Upper lobe of left lung (tissue), 6 donors: ENCODE data around the gene XXYLT1. TPM values are rescaled to one million over a fixed set of nuclear protein-coding genes. Genes with fewer than 3 reads are reported as not detected.

Experiments
- ATAC-seq, 2 donors: fragments of 200-7000 bp; cut with Tn5 transposase; one replicate each; pipeline ENCODE4 v1.9.1; 2022; ENCODE audit warnings: mild to moderate bottlenecking in 2 of 2, moderate library complexity in 2 of 2; ENCODE audit not compliant: low FRiP score in 2 of 2
- DNase-seq, 2 donors: peaks; one replicate each; pipeline ENCODE4 v3.0.0-alpha.2; 2019 to 2020
- H3K27ac ChIP-seq, 4 donors: fragments of 200-600 bp; sonication (generic); one replicate each; pipeline ENCODE4 v1.5.1; 2016 to 2019
- H3K27me3 ChIP-seq, 4 donors: fragments of 200-600 bp; sonication (generic); one replicate each; pipeline ENCODE4 v1.5.1; 2017 to 2019
- H3K36me3 ChIP-seq, 4 donors: fragments of 200-600 bp; sonication (generic); one replicate each; pipeline ENCODE4 v1.5.1; 2016 to 2019
- H3K4me1 ChIP-seq, 4 donors: fragments of 200-600 bp; sonication (generic); one replicate each; pipeline ENCODE4 v1.5.1; 2018 to 2019
- H3K4me3 ChIP-seq, 4 donors: fragments of 200-600 bp; sonication (generic); one replicate each; pipeline ENCODE4 v1.5.1; 2017 to 2019; ENCODE audit warnings: mild to moderate bottlenecking in 2 of 4, moderate library complexity in 1 of 4
- H3K9me3 ChIP-seq, 4 donors: fragments of 200-600 bp; sonication (generic); one replicate each; pipeline ENCODE4 v1.5.1; 2018 to 2019
- CTCF ChIP-seq, 6 experiments: fragments of 450-650 bp in 4 of 6; fragments of 200-600 bp in 2 of 6; sonication (generic) in 2 of 6; IDR thresholded peaks; one replicate each; pipeline ENCODE4 v1.5.1; 2016 to 2019; ENCODE audit warnings: antibody characterized with exemption in 6 of 6
- EP300 ChIP-seq, 4 donors: sonication (generic); formaldehyde crosslinking; IDR thresholded peaks; one replicate each; pipeline ENCODE4 v1.5.1; 2017; ENCODE audit warnings: antibody characterized with exemption in 4 of 4, control low read depth in 2 of 4
- POLR2A ChIP-seq, 4 donors: fragments of 450-650 bp; IDR thresholded peaks; one replicate each; pipeline ENCODE4 v1.5.1; 2016 to 2017; ENCODE audit warnings: antibody characterized with exemption in 4 of 4, mild to moderate bottlenecking in 2 of 4
- POLR2AphosphoS5 ChIP-seq, 2 donors: sonication (generic); formaldehyde crosslinking; IDR thresholded peaks; one replicate each; pipeline ENCODE4 v1.5.1; 2017; ENCODE audit warnings: antibody characterized with exemption in 2 of 2
- WGBS, 2 donors: methylation state at CpG; one replicate each; pipeline ENCODE4 v1.1.5; 2017 to 2018; 5-methylcytosine and 5-hydroxymethylcytosine counted together
- total RNA-seq, 6 donors: library from RNA; depleted of rRNA in 4 of 6; stranded (reverse); fragments of >200 nt in 4 of 6; gene quantifications; one replicate each; pipeline versions ENCODE4 v1.1.0 to v1.2.1, GENCODE V29; 2016 to 2021
- donor health status: DM: no; HTN: no; CAD: no; lungs with moderate emphysema.
- donor health status: DM: no; HTN: yes; CAD: no; lungs with severe emphysema.

XXYLT1 gene
- total RNA-seq, 6 donors from 2014 or later = 6.3 to 9.6 (median 8.6) TPM

- DNase-seq (no peak), ATAC-seq (no peak)
- TF ChIP-seq POLR2AphosphoS5 (IDR thresholded peaks at IDR 0.05) (no peak), CTCF (IDR thresholded peaks at IDR 0.05) (no peak)
- H3K4me3 ChIP-seq = no peak overlapping the region
- H3K4me1 ChIP-seq = no peaks in the 10 kb centered on the region
- peaks cover 0 to 7% (median 4%) of the 10 kb centered on the region in 4 donors for H3K9me3 ChIP-seq
- WGBS, 2 donors = 96 to 100% methylated on average over 4 of the region's 4 CpGs
- no peaks in the 10 kb centered on the region for H3K36me3 ChIP-seq
- H3K27me3 ChIP-seq = no peaks in the 10 kb centered on the region
- H3K27ac ChIP-seq = no peak overlapping the region
Observed at GRCh38 chr3:195139876-195140240, 131.1 kb downstream of the XXYLT1 start.

DNA sequence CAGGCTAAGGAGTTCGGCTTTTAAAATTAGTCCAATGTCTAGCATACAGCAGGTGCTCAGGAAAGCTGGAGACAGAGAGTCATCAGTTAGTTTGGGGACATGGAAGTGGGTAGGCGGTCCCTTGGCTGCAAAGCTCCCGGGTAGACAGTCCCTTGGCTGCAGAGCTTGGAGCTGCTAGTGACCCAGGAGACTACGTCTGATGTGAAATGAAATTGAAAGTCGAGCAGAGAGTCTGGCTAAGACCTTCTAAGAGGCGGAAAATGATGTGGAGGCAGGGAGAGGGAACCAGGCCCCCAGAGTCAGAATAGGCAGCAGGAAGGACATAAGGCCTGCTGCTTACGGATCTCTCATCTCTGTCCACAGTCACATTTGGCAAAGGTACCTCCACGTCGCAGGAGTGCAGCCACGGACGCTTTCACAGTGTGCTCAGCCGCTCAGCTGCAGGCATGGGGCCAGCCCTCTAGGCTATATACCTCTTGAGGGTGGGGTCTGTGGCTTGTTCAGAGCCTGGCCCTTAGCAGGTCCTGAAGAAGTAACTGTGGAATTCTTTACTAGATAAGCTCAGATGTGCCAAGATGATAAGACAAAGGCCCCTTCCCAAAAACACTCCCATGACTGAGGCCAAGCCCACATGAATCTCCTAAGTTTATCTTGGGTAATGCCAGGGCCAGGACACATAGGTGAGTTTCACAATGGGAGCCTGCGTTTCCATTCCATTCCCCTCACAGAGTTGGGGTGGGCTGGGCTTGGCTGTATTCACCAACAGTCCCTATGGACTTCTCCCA, 131.7 kb downstream of the XXYLT1 start:
- peaks cover 0 to 7% (median 4%) of the 10 kb centered on the region in 4 donors for H3K9me3 ChIP-seq
- TF ChIP-seq POLR2A (IDR thresholded peaks at IDR 0.05) = no peak
- TF ChIP-seq CTCF (IDR thresholded peaks at IDR 0.05) = no peak
- no peak for TF ChIP-seq POLR2AphosphoS5 (IDR thresholded peaks at IDR 0.05)
- TF ChIP-seq EP300 (IDR thresholded peaks at IDR 0.05) = no peak
- 80 to 83% methylated on average over 12 to 13 of the region's 13 CpGs for WGBS, 2 donors
- ATAC-seq (no peak), DNase-seq (no peak)
- no peak overlapping the region for H3K27ac ChIP-seq
- H3K36me3 ChIP-seq = no peaks in the 10 kb centered on the region
- H3K4me3 ChIP-seq = no peak overlapping the region
- no peaks in the 10 kb centered on the region for H3K4me1 ChIP-seq
- no peaks in the 10 kb centered on the region for H3K27me3 ChIP-seq

DNA sequence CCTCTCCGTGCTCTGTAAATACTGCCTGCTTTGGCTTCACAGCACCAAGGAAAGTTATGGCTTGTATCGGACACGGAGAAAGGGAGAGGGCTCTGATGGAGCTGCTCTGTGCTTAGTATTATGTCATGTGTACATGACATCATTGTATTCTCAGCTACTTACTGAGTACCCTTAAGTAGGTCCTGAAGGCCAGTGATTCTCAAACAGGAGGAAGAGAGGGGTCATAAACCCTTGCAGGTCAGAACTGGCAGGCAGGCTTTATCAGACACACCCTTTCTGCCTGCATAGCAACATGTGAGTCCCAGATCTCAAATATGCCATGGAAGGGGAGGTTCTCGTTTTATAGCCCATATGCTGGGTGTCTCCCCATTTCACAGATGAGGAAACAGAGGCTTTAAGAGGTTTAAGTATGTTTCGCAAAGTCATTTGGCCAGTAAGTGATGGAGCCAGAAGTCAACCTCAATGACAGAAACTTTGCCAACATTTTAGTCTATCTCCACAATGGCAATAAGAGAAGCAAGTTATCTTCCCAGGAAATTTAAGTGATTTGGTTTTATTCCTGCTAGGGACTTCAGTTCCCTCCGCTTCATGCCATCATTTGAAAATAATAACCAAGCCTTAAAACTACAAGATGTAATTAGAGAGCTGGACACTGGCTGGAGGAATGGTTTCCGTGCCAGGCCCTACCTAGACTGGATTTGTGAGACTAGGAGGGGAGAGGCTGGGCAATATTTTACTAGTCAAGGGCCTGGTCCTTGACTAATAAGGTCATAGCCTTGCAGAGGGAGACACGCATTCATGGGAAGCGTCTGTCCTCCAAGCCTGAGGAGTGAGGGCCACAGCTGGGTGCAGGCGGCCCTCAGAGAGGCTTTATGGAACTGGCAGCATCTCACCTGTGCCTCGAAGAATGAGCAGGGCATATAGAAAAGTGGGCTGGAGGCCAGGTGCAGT, 133.0 kb downstream of the XXYLT1 start:
- ATAC-seq (peak in 1 of 2 donors; percentile 52), DNase-seq (no peak)
- no peak overlapping the region for H3K4me3 ChIP-seq
- no peak overlapping the region for H3K27ac ChIP-seq
- TF ChIP-seq POLR2AphosphoS5 (IDR thresholded peaks at IDR 0.05) (no peak), POLR2A (IDR thresholded peaks at IDR 0.05) (no peak), EP300 (IDR thresholded peaks at IDR 0.05) (no peak), CTCF (IDR thresholded peaks at IDR 0.05) (no peak)
- WGBS, 2 donors = 76 to 80% methylated on average over 11 of the region's 11 CpGs
- no peaks in the 10 kb centered on the region for H3K27me3 ChIP-seq
- no peaks in the 10 kb centered on the region for H3K4me1 ChIP-seq
- H3K36me3 ChIP-seq = no peaks in the 10 kb centered on the region
- peaks cover 0 to 7% (median 4%) of the 10 kb centered on the region in 4 donors for H3K9me3 ChIP-seq

- Histone ChIP-seq H3K9me3 (peaks cover 0 to 7% (median 3%) of the 10 kb centered on the region in 4 donors), H3K4me3 (no peak overlapping the region), H3K27me3 (no peaks in the 10 kb centered on the region), H3K4me1 (no peaks in the 10 kb centered on the region), H3K36me3 (no peaks in the 10 kb centered on the region), H3K27ac (no peak overlapping the region)
- WGBS, 2 donors = 71 to 92% methylated on average over 5 to 8 of the region's 8 CpGs
- TF ChIP-seq POLR2AphosphoS5 (IDR thresholded peaks at IDR 0.05) = no peak
- no peak for TF ChIP-seq EP300 (IDR thresholded peaks at IDR 0.05)
- no peak for TF ChIP-seq CTCF (IDR thresholded peaks at IDR 0.05)
- TF ChIP-seq POLR2A (IDR thresholded peaks at IDR 0.05) = no peak
- DNase-seq = no peak
- no peak for ATAC-seq
Observed at GRCh38 chr3:195135917-195136316, 135.0 kb downstream of the XXYLT1 start.
